HCT116 (cell line): ENCODE results near the gene EP400.
A peak's percentile ranks its signal among the peaks of the same experiment; 100 is the strongest.

Source experiments
- POLR2A ChIP-seq: IDR thresholded peaks from 2 replicates; pipeline ENCODE4 v1.7.0; 2011; ENCODE audit warnings: borderline replicate concordance; ENCODE audit not compliant: insufficient read depth, insufficient read length; ENCODE audit errors: extremely low read depth
- POLR2AphosphoS5 ChIP-seq: IDR thresholded peaks from 2 replicates; pipeline ENCODE4 v1.6.1; 2011; ENCODE audit warnings: mild to moderate bottlenecking, low read depth, low read length, moderate library complexity
- RAD21 ChIP-seq: IDR thresholded peaks from 2 replicates; pipeline ENCODE4 v1.6.1; 2012; ENCODE audit warnings: low read depth, mild to moderate bottlenecking
- SP1 ChIP-seq: IDR thresholded peaks from 2 replicates; pipeline ENCODE4 v1.6.1; 2012; ENCODE audit warnings: low read depth
- TF ChIP-seq, protein P1 (sequence below), 3 experiments: fragments of 200-600 bp in 1 of 3; sonication (generic) in 1 of 3; IDR thresholded peaks in 2 of 3; conservative IDR thresholded peaks in 1 of 3; 2 replicates each; pipeline ENCODE4 v1.5.1; 2012 to 2017; ENCODE audit warnings: low read depth in 2 of 3, low read length in 2 of 3, antibody characterized with exemption in 1 of 3, borderline replicate concordance in 1 of 3, control low read depth in 1 of 3, mild to moderate bottlenecking in 1 of 3, mixed read lengths in 1 of 3, mixed run types in 1 of 3, moderate library complexity in 1 of 3; ENCODE audit not compliant: insufficient read depth in 1 of 3
- TF ChIP-seq, protein P2 (sequence below): IDR thresholded peaks from 2 replicates; pipeline ENCODE4 v1.6.1; 2011; ENCODE audit warnings: mild to moderate bottlenecking, low read length, moderate library complexity; ENCODE audit not compliant: insufficient replicate concordance; ENCODE audit errors: extremely low read depth
- TF ChIP-seq, protein P3 (sequence below): IDR thresholded peaks from 2 replicates; pipeline ENCODE4 v1.6.1; 2012; ENCODE audit warnings: low read depth
- TF ChIP-seq, protein P4 (sequence below): IDR thresholded peaks from 2 replicates; pipeline ENCODE4 v1.6.1; 2012

DNA sequence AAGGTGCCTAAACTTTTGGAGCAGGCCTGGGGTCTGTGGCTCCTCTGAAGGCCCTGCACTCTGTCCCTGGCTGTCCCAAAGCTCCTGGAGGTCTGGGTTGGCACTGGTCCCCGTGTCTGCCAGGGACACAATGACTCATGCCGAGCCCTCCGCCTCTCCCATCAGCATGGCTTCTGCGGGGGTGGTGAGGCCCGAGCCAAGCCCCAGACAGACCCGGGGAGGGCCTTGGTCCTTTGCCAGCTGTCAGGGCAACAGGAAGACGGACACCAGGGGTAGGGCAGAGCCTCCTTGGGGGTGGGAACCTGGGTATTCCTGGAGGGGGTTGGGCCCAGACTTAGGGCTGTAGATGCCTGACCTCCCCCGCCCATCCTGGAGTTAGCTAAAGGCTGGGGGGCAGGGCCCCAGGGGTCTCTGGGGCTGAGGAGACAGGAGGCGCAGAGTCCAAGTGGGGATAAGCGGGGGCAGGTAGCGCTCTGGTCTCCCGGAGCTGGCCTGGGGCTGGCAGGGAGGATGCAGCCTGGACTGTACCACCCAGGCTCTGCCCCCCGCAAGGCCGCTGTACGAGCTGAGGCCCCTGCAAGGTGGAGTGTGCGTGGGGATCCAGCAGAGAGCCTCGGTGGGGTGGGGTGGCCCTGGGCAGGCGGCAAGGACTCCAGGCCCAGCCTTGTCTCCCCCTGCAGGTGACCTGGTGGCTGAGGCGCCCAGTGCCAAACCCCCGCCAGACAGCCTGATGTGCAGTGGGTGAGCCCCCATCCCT lies 37.0 kb upstream of the EP400 start:
- TF ChIP-seq POLR2A (no peak), RAD21 (no peak), SP1 (no peak), POLR2AphosphoS5 (no peak)
- TF ChIP-seq, protein P1, sequence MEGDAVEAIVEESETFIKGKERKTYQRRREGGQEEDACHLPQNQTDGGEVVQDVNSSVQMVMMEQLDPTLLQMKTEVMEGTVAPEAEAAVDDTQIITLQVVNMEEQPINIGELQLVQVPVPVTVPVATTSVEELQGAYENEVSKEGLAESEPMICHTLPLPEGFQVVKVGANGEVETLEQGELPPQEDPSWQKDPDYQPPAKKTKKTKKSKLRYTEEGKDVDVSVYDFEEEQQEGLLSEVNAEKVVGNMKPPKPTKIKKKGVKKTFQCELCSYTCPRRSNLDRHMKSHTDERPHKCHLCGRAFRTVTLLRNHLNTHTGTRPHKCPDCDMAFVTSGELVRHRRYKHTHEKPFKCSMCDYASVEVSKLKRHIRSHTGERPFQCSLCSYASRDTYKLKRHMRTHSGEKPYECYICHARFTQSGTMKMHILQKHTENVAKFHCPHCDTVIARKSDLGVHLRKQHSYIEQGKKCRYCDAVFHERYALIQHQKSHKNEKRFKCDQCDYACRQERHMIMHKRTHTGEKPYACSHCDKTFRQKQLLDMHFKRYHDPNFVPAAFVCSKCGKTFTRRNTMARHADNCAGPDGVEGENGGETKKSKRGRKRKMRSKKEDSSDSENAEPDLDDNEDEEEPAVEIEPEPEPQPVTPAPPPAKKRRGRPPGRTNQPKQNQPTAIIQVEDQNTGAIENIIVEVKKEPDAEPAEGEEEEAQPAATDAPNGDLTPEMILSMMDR (IDR thresholded peaks at IDR 0.05 in 2 of 3, conservative IDR thresholded peaks at IDR 0.05 in 1 of 3; ENCODE audit: borderline replicate concordance in 1 of 3, insufficient read depth in 1 of 3, low read depth in 2 of 3, low read length in 2 of 3): peak in 1 of 3 experiments; percentile 23; a peak in 1 of 6 replicates
- TF ChIP-seq, protein P2, sequence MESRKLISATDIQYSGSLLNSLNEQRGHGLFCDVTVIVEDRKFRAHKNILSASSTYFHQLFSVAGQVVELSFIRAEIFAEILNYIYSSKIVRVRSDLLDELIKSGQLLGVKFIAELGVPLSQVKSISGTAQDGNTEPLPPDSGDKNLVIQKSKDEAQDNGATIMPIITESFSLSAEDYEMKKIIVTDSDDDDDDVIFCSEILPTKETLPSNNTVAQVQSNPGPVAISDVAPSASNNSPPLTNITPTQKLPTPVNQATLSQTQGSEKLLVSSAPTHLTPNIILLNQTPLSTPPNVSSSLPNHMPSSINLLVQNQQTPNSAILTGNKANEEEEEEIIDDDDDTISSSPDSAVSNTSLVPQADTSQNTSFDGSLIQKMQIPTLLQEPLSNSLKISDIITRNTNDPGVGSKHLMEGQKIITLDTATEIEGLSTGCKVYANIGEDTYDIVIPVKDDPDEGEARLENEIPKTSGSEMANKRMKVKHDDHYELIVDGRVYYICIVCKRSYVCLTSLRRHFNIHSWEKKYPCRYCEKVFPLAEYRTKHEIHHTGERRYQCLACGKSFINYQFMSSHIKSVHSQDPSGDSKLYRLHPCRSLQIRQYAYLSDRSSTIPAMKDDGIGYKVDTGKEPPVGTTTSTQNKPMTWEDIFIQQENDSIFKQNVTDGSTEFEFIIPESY: no peak
- TF ChIP-seq, protein P3, sequence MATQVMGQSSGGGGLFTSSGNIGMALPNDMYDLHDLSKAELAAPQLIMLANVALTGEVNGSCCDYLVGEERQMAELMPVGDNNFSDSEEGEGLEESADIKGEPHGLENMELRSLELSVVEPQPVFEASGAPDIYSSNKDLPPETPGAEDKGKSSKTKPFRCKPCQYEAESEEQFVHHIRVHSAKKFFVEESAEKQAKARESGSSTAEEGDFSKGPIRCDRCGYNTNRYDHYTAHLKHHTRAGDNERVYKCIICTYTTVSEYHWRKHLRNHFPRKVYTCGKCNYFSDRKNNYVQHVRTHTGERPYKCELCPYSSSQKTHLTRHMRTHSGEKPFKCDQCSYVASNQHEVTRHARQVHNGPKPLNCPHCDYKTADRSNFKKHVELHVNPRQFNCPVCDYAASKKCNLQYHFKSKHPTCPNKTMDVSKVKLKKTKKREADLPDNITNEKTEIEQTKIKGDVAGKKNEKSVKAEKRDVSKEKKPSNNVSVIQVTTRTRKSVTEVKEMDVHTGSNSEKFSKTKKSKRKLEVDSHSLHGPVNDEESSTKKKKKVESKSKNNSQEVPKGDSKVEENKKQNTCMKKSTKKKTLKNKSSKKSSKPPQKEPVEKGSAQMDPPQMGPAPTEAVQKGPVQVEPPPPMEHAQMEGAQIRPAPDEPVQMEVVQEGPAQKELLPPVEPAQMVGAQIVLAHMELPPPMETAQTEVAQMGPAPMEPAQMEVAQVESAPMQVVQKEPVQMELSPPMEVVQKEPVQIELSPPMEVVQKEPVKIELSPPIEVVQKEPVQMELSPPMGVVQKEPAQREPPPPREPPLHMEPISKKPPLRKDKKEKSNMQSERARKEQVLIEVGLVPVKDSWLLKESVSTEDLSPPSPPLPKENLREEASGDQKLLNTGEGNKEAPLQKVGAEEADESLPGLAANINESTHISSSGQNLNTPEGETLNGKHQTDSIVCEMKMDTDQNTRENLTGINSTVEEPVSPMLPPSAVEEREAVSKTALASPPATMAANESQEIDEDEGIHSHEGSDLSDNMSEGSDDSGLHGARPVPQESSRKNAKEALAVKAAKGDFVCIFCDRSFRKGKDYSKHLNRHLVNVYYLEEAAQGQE: no peak
- TF ChIP-seq, protein P4, sequence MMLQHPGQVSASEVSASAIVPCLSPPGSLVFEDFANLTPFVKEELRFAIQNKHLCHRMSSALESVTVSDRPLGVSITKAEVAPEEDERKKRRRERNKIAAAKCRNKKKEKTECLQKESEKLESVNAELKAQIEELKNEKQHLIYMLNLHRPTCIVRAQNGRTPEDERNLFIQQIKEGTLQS: no peak
